Nephron progenitor cell (in vitro differentiated cells): Measurements from ENCODE around the gene GPR149.

Experiments
- DNase-seq: peaks from one replicate; pipeline ENCODE4 v3.0.0; 2021
- H3K27ac Mint-ChIP-seq: 2 replicates; pipeline ENCODE4 v1.8.0; 2021; ENCODE audit warnings: mild to moderate bottlenecking, moderate library complexity, mixed read lengths
- H3K27me3 Mint-ChIP-seq: 2 replicates; pipeline ENCODE4 v1.8.0; 2021; ENCODE audit warnings: mild to moderate bottlenecking, low read depth, mixed read lengths; ENCODE audit not compliant: poor library complexity
- H3K36me3 Mint-ChIP-seq: 2 replicates; pipeline ENCODE4 v1.8.0; 2021; ENCODE audit warnings: low read depth, mixed read lengths
- H3K4me1 Mint-ChIP-seq: 2 replicates; pipeline ENCODE4 v1.8.0; 2021; ENCODE audit warnings: mixed read lengths
- H3K4me3 Mint-ChIP-seq: 2 replicates; pipeline ENCODE4 v1.8.0; 2021; ENCODE audit warnings: mild to moderate bottlenecking, moderate library complexity, mixed read lengths
- H3K9me3 Mint-ChIP-seq: 2 replicates; pipeline ENCODE4 v1.8.0; 2021; ENCODE audit warnings: mild to moderate bottlenecking, moderate library complexity, mixed read lengths
- CTCF ChIP-seq: fragments of 200-600 bp; sonication (generic); IDR thresholded peaks from 2 replicates; pipeline ENCODE4 v1.5.0; 2021; ENCODE audit warnings: antibody characterized with exemption

GPR149 gene

GRCh38 chr3:154334973-154335420 lies 95.0 kb downstream of the GPR149 start:
- no peaks in the 10 kb centered on the region for H3K36me3 Mint-ChIP-seq
- no peaks in the 10 kb centered on the region for H3K4me1 Mint-ChIP-seq
- peak; percentile 64 for TF ChIP-seq CTCF
- no peak for DNase-seq
- peaks cover 2% of the 10 kb centered on the region for H3K27me3 Mint-ChIP-seq
- no peak overlapping the region for H3K27ac Mint-ChIP-seq
- no peaks in the 10 kb centered on the region for H3K9me3 Mint-ChIP-seq
- H3K4me3 Mint-ChIP-seq = no peak overlapping the region

- H3K27me3 Mint-ChIP-seq = peaks cover 2% of the 10 kb centered on the region
- peaks cover 13% of the 10 kb centered on the region for H3K4me1 Mint-ChIP-seq
- H3K4me3 Mint-ChIP-seq = no peak overlapping the region
- no peak overlapping the region for H3K27ac Mint-ChIP-seq
- no peaks in the 10 kb centered on the region for H3K9me3 Mint-ChIP-seq
- DNase-seq = no peak
- no peak for TF ChIP-seq CTCF
- H3K36me3 Mint-ChIP-seq = no peaks in the 10 kb centered on the region
These were observed 102.1 kb downstream of the GPR149 start for GRCh38 chr3:154327871-154328270.

- DNase-seq = no peak
- Mint-ChIP-seq H3K27ac (peak overlapping the region; percentile 100), H3K9me3 (peaks cover 14% of the 10 kb centered on the region), H3K27me3 (no peaks in the 10 kb centered on the region), H3K4me3 (peak overlapping the region; percentile 97), H3K4me1 (peaks cover 24% of the 10 kb centered on the region), H3K36me3 (no peaks in the 10 kb centered on the region)
- no peak for TF ChIP-seq CTCF
These were observed 105.1 kb downstream of the GPR149 start for GRCh38 chr3:154324919-154325318.

- Mint-ChIP-seq H3K36me3 (no peaks in the 10 kb centered on the region), H3K4me1 (peaks cover 24% of the 10 kb centered on the region)
- TF ChIP-seq CTCF = no peak
These were observed 105.9 kb downstream of the GPR149 start, which contains the start of gene DHX36 for GRCh38 chr3:154323891-154324738. DHX36 (minus strand) TSS chr3:154324487; CDS start chr3:154324416, 71 bp downstream.

GRCh38 chr3:154316974-154317767 lies 112.8 kb downstream of the GPR149 start:
- Mint-ChIP-seq H3K4me1 (peaks cover 19% of the 10 kb centered on the region), H3K27ac (peak overlapping the region; percentile 62), H3K4me3 (no peak overlapping the region), H3K27me3 (no peaks in the 10 kb centered on the region), H3K36me3 (peaks cover 50% of the 10 kb centered on the region), H3K9me3 (peaks cover 9% of the 10 kb centered on the region)
- no peak for TF ChIP-seq CTCF
- DNase-seq = no peak

More at GRCh38 chr3:154323891-154324738, 105.9 kb downstream of the GPR149 start, which contains the start of gene DHX36:
- Mint-ChIP-seq H3K4me3 (peak within 1 kb of the TSS; percentile 97), H3K27ac (peak within 1 kb of the TSS; percentile 100), H3K27me3 (no peaks in the 10 kb centered on the region), H3K9me3 (peaks cover 14% of the 10 kb centered on the region)
- peak; percentile 97 for DNase-seq
